Measurements from ENCODE around the gene CINP. TPM values are rescaled to one million over a fixed set of nuclear protein-coding genes. Genes with fewer than 3 reads are reported as not detected.

Gene CINP
- total and polyA plus RNA-seq, 4 donors: 31.0 to 71.9 (median 34.3) TPM

DNA sequence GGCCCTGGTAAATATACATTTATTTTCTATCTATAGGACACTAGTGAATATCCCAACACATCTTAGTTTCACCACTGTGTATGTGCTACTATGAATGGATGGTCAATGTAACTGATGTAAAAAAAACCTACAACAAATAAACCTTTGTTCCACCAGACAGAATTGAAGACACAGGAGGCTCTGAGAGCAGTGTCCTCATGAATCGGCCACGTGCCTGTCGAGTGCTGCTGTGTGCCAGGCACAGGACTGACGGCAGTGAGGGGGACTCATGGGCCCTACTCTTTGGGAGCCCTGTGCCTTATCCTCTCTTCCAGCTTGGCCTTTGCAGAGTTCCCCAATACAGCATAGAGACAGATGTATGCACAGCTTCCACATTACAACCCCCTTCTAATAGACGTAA lies 18.2 kb downstream of the CINP start:
- DNase-seq: no peak
- H3K4me1 ChIP-seq (ENCODE audit: control insufficient read depth in 5 of 5, insufficient read depth in 5 of 5, low read length in 5 of 5): no peaks in the 10 kb centered on the region
- no peaks in the 10 kb centered on the region for H3K27me3 ChIP-seq (ENCODE audit: control insufficient read depth in 3 of 3, insufficient read depth in 3 of 3, low read length in 2 of 3)
- no peak overlapping the region for H3K27ac ChIP-seq (ENCODE audit: low read depth in 1 of 2, low read length in 1 of 2)
- H3K36me3 ChIP-seq (ENCODE audit: control insufficient read depth in 4 of 4, insufficient read depth in 4 of 4, low read length in 4 of 4): peaks cover 16 to 41% (median 27%) of the 10 kb centered on the region in 4 donors
- TF ChIP-seq, protein P1, sequence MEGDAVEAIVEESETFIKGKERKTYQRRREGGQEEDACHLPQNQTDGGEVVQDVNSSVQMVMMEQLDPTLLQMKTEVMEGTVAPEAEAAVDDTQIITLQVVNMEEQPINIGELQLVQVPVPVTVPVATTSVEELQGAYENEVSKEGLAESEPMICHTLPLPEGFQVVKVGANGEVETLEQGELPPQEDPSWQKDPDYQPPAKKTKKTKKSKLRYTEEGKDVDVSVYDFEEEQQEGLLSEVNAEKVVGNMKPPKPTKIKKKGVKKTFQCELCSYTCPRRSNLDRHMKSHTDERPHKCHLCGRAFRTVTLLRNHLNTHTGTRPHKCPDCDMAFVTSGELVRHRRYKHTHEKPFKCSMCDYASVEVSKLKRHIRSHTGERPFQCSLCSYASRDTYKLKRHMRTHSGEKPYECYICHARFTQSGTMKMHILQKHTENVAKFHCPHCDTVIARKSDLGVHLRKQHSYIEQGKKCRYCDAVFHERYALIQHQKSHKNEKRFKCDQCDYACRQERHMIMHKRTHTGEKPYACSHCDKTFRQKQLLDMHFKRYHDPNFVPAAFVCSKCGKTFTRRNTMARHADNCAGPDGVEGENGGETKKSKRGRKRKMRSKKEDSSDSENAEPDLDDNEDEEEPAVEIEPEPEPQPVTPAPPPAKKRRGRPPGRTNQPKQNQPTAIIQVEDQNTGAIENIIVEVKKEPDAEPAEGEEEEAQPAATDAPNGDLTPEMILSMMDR (IDR thresholded peaks at IDR 0.05; ENCODE audit: control extremely low read depth, extremely low read depth): no peak
- no peaks in the 10 kb centered on the region for H3K9me3 ChIP-seq (ENCODE audit: control insufficient read depth in 4 of 4, insufficient read depth in 3 of 4, low read length in 3 of 4)
- H3K4me3 ChIP-seq: no peak overlapping the region
- 94 to 97% methylated on average over 5 of the region's 5 CpGs for WGBS, 2 donors
- H3K9ac ChIP-seq (ENCODE audit: insufficient read depth in 1 of 2, low read length in 2 of 2): no peak overlapping the region
- no peak for ATAC-seq (ENCODE audit: insufficient read depth, low FRiP score)

DNA sequence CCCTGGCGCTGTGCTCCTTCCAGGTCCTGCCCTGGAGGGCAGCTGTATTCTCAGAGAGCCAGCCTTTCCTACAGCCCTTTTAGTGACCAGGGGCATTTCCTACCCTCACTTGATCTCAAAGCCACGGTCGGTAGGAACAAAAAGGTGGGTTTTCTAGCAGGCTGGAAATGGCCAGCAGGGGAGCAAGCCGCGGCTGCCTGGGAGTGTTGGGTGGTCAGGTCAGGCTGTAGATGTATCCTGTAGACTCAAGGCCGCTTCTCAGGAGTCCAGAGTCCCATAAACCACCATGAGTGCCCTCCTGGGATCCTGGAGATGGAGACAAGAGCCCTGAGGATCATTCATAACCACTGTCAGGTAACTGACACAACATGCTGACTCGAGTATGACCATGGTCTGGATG lies 18.6 kb downstream of the CINP start:
- Histone ChIP-seq H3K9ac (ENCODE audit: insufficient read depth in 1 of 2, low read length in 2 of 2) (no peak overlapping the region), H3K4me3 (no peak overlapping the region), H3K9me3 (ENCODE audit: control insufficient read depth in 4 of 4, insufficient read depth in 3 of 4, low read length in 3 of 4) (no peaks in the 10 kb centered on the region), H3K36me3 (ENCODE audit: control insufficient read depth in 4 of 4, insufficient read depth in 4 of 4, low read length in 4 of 4) (peaks cover 15 to 42% (median 27%) of the 10 kb centered on the region in 4 donors), H3K27me3 (ENCODE audit: control insufficient read depth in 3 of 3, insufficient read depth in 3 of 3, low read length in 2 of 3) (no peaks in the 10 kb centered on the region), H3K4me1 (ENCODE audit: control insufficient read depth in 5 of 5, insufficient read depth in 5 of 5, low read length in 5 of 5) (no peaks in the 10 kb centered on the region), H3K27ac (ENCODE audit: low read depth in 1 of 2, low read length in 1 of 2) (no peak overlapping the region)
- TF ChIP-seq, protein P1 (IDR thresholded peaks at IDR 0.05; ENCODE audit: control extremely low read depth, extremely low read depth): no peak
- ATAC-seq (ENCODE audit: insufficient read depth, low FRiP score): no peak
- DNase-seq: no peak
- 88 to 94% methylated on average over 7 of the region's 7 CpGs for WGBS, 2 donors

DNA sequence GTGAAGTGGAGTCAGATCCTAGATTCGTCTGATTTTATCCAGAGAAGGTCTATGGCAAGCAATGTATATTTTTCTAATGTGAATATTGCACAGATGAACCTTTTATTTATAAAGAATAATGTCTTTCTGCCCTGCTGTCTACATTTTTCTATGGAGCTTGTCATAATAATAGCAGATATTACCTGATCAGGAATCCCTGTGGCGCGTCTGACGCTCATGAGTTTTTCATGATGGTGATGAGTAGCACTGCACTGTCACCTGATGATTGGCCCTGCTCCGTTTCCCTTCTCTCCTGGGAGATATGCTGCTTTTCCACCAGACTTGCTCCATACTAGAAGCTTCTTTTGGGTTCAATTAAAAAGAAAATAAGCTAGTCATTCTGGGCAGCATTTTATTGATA lies 20.5 kb downstream of the CINP start:
- ATAC-seq (ENCODE audit: insufficient read depth, low FRiP score): no peak
- TF ChIP-seq, protein P1 (IDR thresholded peaks at IDR 0.05; ENCODE audit: control extremely low read depth, extremely low read depth): no peak
- Histone ChIP-seq H3K9ac (ENCODE audit: insufficient read depth in 1 of 2, low read length in 2 of 2) (no peak overlapping the region), H3K27ac (ENCODE audit: low read depth in 1 of 2, low read length in 1 of 2) (no peak overlapping the region), H3K4me3 (no peak overlapping the region), H3K9me3 (ENCODE audit: control insufficient read depth in 4 of 4, insufficient read depth in 3 of 4, low read length in 3 of 4) (no peaks in the 10 kb centered on the region), H3K36me3 (ENCODE audit: control insufficient read depth in 4 of 4, insufficient read depth in 4 of 4, low read length in 4 of 4) (peaks cover 10 to 40% (median 27%) of the 10 kb centered on the region in 4 donors), H3K4me1 (ENCODE audit: control insufficient read depth in 5 of 5, insufficient read depth in 5 of 5, low read length in 5 of 5) (no peaks in the 10 kb centered on the region), H3K27me3 (ENCODE audit: control insufficient read depth in 3 of 3, insufficient read depth in 3 of 3, low read length in 2 of 3) (no peaks in the 10 kb centered on the region)
- WGBS, 2 donors: 91 to 94% methylated on average over 5 of the region's 5 CpGs
- no peak for DNase-seq

DNA sequence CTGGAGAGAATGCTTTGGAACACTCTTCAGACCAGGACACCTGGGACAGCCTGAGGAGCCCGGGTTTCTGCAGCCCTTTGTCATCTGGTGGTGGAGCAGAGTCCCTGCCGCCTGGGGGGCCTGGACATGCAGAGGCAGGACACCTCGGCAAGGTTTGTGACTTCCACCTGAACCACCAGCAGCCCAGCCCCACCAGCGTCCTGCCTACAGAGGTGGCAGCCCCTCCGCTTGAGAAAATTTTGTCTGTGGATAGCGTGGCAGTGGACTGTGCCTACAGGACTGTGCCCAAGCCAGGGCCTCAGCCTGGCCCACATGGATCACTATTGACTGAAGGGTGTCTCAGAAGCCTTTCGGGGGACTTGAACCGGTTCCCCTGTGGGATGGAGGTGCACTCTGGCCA lies 21.1 kb downstream of the CINP start:
- Histone ChIP-seq H3K9ac (ENCODE audit: insufficient read depth in 1 of 2, low read length in 2 of 2) (no peak overlapping the region), H3K4me1 (ENCODE audit: control insufficient read depth in 5 of 5, insufficient read depth in 5 of 5, low read length in 5 of 5) (no peaks in the 10 kb centered on the region), H3K4me3 (no peak overlapping the region), H3K9me3 (ENCODE audit: control insufficient read depth in 4 of 4, insufficient read depth in 3 of 4, low read length in 3 of 4) (no peaks in the 10 kb centered on the region), H3K27ac (ENCODE audit: low read depth in 1 of 2, low read length in 1 of 2) (no peak overlapping the region), H3K27me3 (ENCODE audit: control insufficient read depth in 3 of 3, insufficient read depth in 3 of 3, low read length in 2 of 3) (no peaks in the 10 kb centered on the region), H3K36me3 (ENCODE audit: control insufficient read depth in 4 of 4, insufficient read depth in 4 of 4, low read length in 4 of 4) (peaks cover 10 to 38% (median 26%) of the 10 kb centered on the region in 4 donors)
- ATAC-seq (ENCODE audit: insufficient read depth, low FRiP score) (no peak), DNase-seq (no peak)
- WGBS, 2 donors: 90 to 96% methylated on average over 8 of the region's 8 CpGs
- TF ChIP-seq, protein P1 (IDR thresholded peaks at IDR 0.05; ENCODE audit: control extremely low read depth, extremely low read depth): no peak

All from lung (tissue), 12 donors.